ENCODE measurements around the gene AHCTF1. TPM values are rescaled to one million over a fixed set of nuclear protein-coding genes. Genes with fewer than 3 reads are reported as not detected.

AHCTF1 gene
- total RNA-seq, 1 donor from 2014 or later = 20.2 TPM

- H3K27me3 Mint-ChIP-seq (ENCODE audit: unreplicated experiment) = no peaks in the 10 kb centered on the region
- H3K36me3 Mint-ChIP-seq (ENCODE audit: low read depth, unreplicated experiment) = peaks cover 29% of the 10 kb centered on the region
- H3K4me3 Mint-ChIP-seq (ENCODE audit: unreplicated experiment) = no peak overlapping the region
- DNase-seq (ENCODE audit: low spot score) = no peak
- TF ChIP-seq CTCF (IDR thresholded peaks at IDR 0.05; ENCODE audit: unreplicated experiment) = no peak
- no peak overlapping the region for H3K27ac Mint-ChIP-seq (ENCODE audit: unreplicated experiment)
- H3K9me3 Mint-ChIP-seq (ENCODE audit: unreplicated experiment) = no peaks in the 10 kb centered on the region
- H3K4me1 Mint-ChIP-seq (ENCODE audit: unreplicated experiment) = no peaks in the 10 kb centered on the region
These were observed 24.9 kb downstream of the AHCTF1 start for GRCh38 chr1:246906833-246907232.

- Mint-ChIP-seq H3K4me3 (ENCODE audit: unreplicated experiment) (no peak overlapping the region), H3K4me1 (ENCODE audit: unreplicated experiment) (no peaks in the 10 kb centered on the region), H3K9me3 (ENCODE audit: unreplicated experiment) (no peaks in the 10 kb centered on the region), H3K27ac (ENCODE audit: unreplicated experiment) (no peak overlapping the region), H3K27me3 (ENCODE audit: unreplicated experiment) (peaks cover 2% of the 10 kb centered on the region), H3K36me3 (ENCODE audit: low read depth, unreplicated experiment) (peaks cover 38% of the 10 kb centered on the region)
- TF ChIP-seq CTCF (IDR thresholded peaks at IDR 0.05; ENCODE audit: unreplicated experiment) = no peak
- DNase-seq (ENCODE audit: low spot score) = no peak
These were observed 29.9 kb downstream of the AHCTF1 start for GRCh38 chr1:246901874-246902273.

DNA sequence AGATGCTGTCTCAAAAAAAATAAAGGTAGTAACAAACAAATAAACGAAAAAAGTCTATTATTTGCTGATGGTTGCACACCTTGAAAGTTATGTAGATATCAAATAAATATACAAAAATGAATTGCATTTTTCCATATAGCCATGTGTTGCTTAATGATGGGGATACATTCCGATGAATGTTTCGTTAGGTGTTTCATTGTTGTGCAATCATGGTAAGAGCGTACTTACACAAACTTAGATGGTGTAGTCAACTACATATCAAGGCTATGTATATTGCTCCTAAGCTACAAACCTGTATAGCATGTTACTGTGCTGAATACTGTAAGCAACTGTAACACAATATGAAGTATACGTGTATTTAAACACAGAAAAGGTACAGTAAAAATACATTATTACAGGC lies 34.4 kb downstream of the AHCTF1 start:
- H3K4me3 Mint-ChIP-seq (ENCODE audit: unreplicated experiment) = no peak overlapping the region
- H3K9me3 Mint-ChIP-seq (ENCODE audit: unreplicated experiment) = no peaks in the 10 kb centered on the region
- H3K36me3 Mint-ChIP-seq (ENCODE audit: low read depth, unreplicated experiment) = peaks cover 33% of the 10 kb centered on the region
- DNase-seq (ENCODE audit: low spot score) = no peak
- peaks cover 2% of the 10 kb centered on the region for H3K27me3 Mint-ChIP-seq (ENCODE audit: unreplicated experiment)
- H3K4me1 Mint-ChIP-seq (ENCODE audit: unreplicated experiment) = no peaks in the 10 kb centered on the region
- no peak for TF ChIP-seq CTCF (IDR thresholded peaks at IDR 0.05; ENCODE audit: unreplicated experiment)
- no peak overlapping the region for H3K27ac Mint-ChIP-seq (ENCODE audit: unreplicated experiment)

DNA sequence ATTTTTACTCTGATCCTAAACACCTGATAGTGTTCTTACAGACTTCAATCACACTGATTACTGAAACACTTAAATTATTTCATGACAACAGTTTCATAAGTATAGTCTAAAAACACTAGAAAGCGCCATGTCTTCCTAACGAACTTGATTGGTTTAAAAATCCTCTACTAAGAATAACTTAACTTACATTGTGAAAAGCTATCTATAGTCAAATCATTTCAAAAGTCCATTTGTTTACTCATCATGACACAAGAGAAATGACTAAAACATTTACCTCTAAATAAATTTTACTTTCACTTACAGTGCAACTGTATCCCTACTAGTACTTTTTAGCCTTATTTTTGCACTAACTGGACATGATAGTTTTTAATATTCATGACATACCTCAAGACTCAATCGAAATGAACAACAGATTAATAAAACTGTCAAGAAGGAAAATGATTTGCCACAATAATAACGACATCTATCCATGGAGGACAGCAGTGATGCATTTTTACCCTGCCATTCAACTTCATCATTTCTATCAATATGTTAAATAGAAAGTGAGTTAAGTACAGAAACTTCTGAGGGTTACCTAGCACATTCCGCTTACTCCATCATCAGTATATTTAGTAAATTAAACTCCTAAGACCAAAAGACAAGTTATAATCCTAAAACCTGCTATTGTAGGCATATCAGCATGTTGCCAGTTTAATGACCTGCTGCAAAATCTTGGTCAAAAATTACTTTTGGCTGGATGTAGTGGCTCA lies 38.4 kb downstream of the AHCTF1 start:
- TF ChIP-seq CTCF (IDR thresholded peaks at IDR 0.05; ENCODE audit: unreplicated experiment) = no peak
- Mint-ChIP-seq H3K4me3 (ENCODE audit: unreplicated experiment) (no peak overlapping the region), H3K27ac (ENCODE audit: unreplicated experiment) (no peak overlapping the region), H3K27me3 (ENCODE audit: unreplicated experiment) (no peaks in the 10 kb centered on the region), H3K9me3 (ENCODE audit: unreplicated experiment) (no peaks in the 10 kb centered on the region), H3K36me3 (ENCODE audit: low read depth, unreplicated experiment) (peaks cover 21% of the 10 kb centered on the region), H3K4me1 (ENCODE audit: unreplicated experiment) (no peaks in the 10 kb centered on the region)
- no peak for DNase-seq (ENCODE audit: low spot score)

DNA sequence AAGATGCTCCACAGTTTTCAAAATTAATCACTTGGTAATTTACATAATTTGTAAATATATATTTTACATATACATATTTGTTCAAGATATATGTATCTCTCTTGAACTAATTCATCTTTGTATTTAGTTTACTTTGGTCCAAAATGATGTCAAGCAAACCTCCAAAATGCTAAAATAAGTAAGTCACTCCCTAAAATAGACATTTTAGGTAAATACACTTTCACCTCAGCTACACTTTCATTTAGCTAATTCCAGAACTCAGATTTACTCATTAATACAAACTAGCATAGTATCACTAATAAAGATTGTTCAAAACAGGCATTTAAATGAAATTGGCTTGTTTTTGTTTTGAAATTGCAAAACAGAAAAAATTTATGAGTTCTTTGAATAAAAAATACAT lies 40.6 kb downstream of the AHCTF1 start:
- H3K4me3 Mint-ChIP-seq (ENCODE audit: unreplicated experiment) = no peak overlapping the region
- H3K27ac Mint-ChIP-seq (ENCODE audit: unreplicated experiment) = no peak overlapping the region
- TF ChIP-seq CTCF (IDR thresholded peaks at IDR 0.05; ENCODE audit: unreplicated experiment) = no peak
- no peaks in the 10 kb centered on the region for H3K4me1 Mint-ChIP-seq (ENCODE audit: unreplicated experiment)
- no peaks in the 10 kb centered on the region for H3K27me3 Mint-ChIP-seq (ENCODE audit: unreplicated experiment)
- H3K9me3 Mint-ChIP-seq (ENCODE audit: unreplicated experiment) = no peaks in the 10 kb centered on the region
- H3K36me3 Mint-ChIP-seq (ENCODE audit: low read depth, unreplicated experiment) = peaks cover 12% of the 10 kb centered on the region
- no peak for DNase-seq (ENCODE audit: low spot score)

Data from endothelial cell (in vitro differentiated cells).